GM21786 (cell line): Measurements from ENCODE around the gene TSPAN5.

Experiments
- ATAC-seq: cut with Tn5 transposase; IDR thresholded peaks from one replicate; pipeline ENCODE4 v1.9.1; 2021; ENCODE audit not compliant: unreplicated experiment

Gene TSPAN5

GRCh38 chr4:98673978-98674377 is 15.6 kb upstream of the TSPAN5 start:
- ATAC-seq, result no peak

DNA sequence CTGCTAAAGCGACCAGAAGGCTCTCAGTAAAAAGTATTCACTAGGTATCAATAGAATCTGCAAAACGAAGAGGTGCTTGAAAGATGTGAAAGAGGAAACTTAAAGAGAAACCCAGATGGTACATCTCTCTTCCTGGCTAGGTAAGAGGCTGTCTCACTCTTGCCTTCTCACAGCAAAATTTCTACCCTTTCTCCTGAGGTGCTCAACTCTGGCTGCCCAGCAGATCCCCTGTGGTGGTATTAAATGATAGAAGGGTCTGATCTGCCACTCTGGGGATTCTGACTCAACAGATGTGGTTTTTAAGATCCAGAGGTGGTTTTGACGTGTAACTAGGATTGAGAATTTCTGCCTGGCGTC is 14.9 kb upstream of the TSPAN5 start:
- ATAC-seq, result no peak

- no peak for ATAC-seq
Measured at GRCh38 chr4:98672583-98673287, 14.3 kb upstream of the TSPAN5 start.

DNA sequence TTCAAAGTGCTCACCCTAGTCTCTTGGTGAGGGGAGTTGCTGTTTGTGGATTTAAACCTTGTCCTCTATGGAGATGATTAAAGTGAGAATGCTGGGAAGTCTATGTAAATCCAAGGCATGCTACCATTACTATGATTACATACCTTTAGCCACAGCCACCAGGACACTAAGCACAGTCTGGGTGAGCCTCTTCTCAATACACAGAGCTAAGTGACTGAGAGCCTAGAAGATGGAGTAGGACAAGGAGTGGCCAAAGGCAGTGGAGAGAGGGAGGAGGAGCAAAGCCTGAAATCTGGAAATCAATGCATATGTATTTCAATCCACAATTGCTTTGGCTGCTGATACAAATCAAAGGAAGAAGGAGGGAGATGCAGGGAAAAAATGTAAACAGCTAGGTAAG is 12.7 kb upstream of the TSPAN5 start:
- no peak for ATAC-seq

GRCh38 chr4:98670186-98670585 is 11.8 kb upstream of the TSPAN5 start:
- ATAC-seq, result no peak

DNA sequence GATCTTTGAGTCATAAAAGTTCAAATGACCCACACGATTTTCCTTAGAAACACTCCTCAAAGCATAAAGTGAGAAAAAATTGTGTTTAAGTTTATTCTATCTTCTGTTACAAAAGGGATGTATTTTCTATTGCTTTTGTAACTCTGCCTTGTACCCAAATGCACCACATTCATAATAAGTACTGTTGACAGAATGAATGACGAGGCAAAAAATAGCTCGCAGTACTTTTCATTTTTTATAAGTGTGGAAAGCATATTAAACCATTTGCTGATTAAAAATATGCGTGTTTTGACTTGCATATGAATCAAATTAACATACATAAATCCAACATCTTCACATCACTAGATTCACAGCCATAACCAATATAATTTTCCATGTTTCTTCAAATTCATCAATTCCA is 11.2 kb upstream of the TSPAN5 start:
- no peak for ATAC-seq

DNA sequence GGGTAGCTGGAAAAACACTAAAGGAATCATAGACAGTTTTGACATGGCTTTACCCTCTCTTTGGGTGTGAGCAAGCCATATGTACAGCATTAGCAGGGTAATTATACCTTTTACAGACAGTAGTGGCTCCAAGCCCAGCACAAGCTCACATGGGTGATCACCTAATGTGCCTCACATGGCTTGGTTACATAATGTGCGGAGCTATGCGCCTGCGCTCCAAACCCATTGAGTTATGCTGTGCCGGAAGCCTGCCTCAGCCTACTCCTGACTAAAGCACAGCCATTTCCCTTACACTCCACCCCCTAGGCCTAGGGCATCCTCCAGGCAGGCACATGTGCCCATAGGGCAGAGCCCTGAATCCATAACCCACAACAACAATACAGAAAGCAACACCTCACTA is 6.5 kb upstream of the TSPAN5 start:
- no peak for ATAC-seq

GRCh38 chr4:98663226-98664006 is 5.0 kb upstream of the TSPAN5 start:
- ATAC-seq, result peak; percentile 70

DNA sequence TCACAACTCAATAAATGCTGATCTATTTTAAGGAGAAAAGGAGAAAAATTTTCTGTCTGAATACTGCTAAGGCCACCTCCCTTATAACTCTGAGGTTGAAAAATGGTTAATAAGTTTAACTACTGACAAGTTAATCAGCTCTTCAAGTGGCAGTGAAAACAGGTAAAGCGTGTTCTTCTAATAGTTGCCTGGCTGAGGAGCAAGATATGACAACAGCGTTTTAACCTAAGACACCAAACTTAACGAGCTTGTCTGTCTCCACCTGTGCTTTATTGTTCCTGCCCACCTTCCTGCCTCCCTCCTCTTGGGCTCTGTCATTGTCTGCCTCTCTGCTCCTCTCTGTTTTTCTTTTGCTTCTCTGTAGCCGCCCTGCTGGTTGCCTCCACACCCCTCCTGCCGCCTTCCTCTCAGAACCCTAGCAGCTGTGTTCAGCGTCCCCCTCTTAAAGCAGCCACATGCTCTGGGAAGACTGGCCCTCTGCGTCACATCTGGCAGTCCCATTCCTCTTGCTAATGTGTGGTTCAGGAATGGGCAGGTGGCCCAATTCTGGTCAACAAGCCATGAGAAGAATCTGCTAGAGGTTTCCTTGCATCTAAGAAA is 4.3 kb upstream of the TSPAN5 start:
- ATAC-seq, result no peak

DNA sequence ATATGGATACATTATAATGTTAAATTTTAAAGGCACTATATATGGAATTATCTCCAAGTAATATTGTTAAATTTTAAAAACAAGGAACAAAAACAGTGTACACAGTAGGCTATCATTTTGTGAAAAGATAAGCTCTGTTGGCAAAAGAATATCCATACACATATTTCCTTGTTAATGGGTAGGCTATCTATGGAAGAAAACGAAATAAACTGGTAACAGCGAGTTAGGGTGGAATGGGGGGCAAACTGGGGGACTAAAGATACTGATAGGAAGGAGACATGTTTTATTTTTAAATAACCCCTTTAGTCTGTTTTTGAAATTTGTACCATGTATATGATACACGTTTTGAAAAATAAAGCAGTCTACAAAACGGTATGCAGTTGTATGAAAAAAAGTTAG is 3.6 kb upstream of the TSPAN5 start:
- ATAC-seq, result no peak

GRCh38 chr4:98661371-98662054 is 3.1 kb upstream of the TSPAN5 start:
- no peak for ATAC-seq

DNA sequence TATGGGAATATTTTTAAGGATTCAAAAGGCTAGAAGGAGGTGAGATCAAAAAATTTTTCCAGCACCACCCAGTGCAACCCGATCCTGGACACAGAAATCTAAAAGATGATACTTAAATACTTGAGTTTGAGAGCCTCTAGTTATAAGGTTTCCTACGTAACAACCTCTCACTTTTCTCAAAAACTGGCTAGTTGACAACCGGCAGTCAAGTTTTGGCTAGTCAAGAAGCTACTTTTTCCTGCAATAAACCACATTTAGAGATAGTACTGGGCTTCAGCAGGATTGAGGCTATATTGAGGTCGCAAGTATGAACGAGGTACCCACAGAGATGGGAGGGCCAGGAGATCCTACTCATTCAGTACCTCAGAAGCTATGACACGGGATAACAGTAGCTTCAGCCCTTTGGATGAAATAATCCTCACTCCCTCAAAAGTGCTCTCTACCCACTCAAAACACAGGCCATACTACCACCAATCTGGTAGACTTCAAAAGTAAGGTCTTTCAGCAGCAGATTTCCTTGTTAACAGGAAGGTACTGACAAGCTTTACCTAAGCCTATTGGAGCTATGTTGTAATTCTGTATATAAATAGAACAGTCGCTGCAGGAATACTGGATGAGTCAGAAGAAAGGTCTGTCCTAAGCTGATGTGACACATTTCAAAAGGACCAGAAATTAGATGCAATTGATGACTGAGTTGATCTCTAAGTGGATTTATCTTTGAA is 1.5 kb upstream of the TSPAN5 start:
- ATAC-seq, result no peak

- ATAC-seq, result no peak
Measured at GRCh38 chr4:98659106-98659592, 738 bp upstream of the TSPAN5 start.

GRCh38 chr4:98657531-98658286 is 702 bp downstream of the TSPAN5 start:
- ATAC-seq, result peak; percentile 3

- ATAC-seq, result no peak
Measured at GRCh38 chr4:98656886-98657285, 1.5 kb downstream of the TSPAN5 start.

GRCh38 chr4:98656443-98656842 is 2.0 kb downstream of the TSPAN5 start:
- no peak for ATAC-seq

- no peak for ATAC-seq
Measured at GRCh38 chr4:98653890-98654867, 4.2 kb downstream of the TSPAN5 start.

DNA sequence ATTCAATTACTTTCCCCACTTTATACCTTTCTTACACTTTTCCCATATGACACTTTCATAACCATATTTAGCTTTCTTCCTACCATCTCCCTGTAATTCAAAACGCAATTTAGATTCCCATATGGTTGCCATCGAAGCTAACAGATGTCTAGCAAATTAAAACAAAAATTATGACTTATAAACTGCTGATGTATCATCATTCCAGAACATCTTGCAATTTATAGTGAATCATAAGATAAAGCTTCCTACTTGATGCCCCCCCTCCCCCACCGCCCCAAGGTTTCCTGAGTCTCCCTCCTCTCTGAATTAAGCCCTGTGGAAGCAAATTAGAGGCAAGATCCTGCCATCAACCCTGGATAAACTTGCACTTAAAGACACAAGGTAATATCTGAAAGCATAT is 5.4 kb downstream of the TSPAN5 start:
- no peak for ATAC-seq

DNA sequence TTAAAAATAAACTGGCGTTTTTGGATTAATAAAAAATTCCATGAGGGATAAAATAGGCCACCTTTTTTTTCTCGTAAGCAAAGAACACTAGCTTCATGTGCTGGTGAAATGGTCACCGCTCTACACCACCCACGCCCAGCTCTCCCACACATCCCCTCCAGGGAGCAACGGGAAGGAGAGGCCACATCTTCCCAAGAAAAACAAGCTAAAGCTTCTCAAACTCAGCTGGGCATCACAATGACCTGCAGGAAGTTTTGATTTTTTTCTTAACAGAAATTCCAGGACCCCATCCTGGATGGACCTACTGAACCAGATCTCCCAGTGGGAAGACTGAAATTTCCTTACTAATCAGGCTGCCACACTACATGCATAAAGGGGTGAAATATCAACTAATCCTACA is 9.8 kb downstream of the TSPAN5 start:
- no peak for ATAC-seq
